SK-N-SH treated with all-trans-retinoic acid at 6 μM for 48 hours (cell line): Measurements from ENCODE around the gene DNAJC22.

Experiments used
- GLIS3 ChIP-seq: fragments of 250-450 bp; sonication (Bioruptor Pico); IDR thresholded peaks from 2 replicates; pipeline ENCODE4 v1.5.0; 2020; ENCODE audit warnings: mild to moderate bottlenecking, moderate library complexity
- TSHZ2 ChIP-seq: fragments of 250-450 bp; sonication (Bioruptor Pico); IDR thresholded peaks from 2 replicates; pipeline ENCODE4 v1.5.0; 2020; ENCODE audit warnings: mild to moderate bottlenecking, moderate library complexity
- ZC3H10 ChIP-seq: fragments of 250-450 bp; sonication (Bioruptor Pico); IDR thresholded peaks from 2 replicates; pipeline ENCODE4 v1.5.1; 2021; ENCODE audit warnings: mild to moderate bottlenecking, moderate library complexity
- ZFP30 ChIP-seq: fragments of 450-650 bp; formaldehyde crosslinking; IDR thresholded peaks from 2 replicates; pipeline ENCODE4 v1.5.0; 2022; ENCODE audit warnings: mild to moderate bottlenecking, moderate library complexity

- TF ChIP-seq ZFP30: no peak
- TF ChIP-seq TSHZ2 (CRISPR knock-in tag): no peak
- TF ChIP-seq GLIS3 (CRISPR knock-in tag): no peak
- TF ChIP-seq ZC3H10 (CRISPR knock-in tag): no peak
These were observed 2.1 kb downstream of the DNAJC22 start for GRCh38 chr12:49348781-49349180.
